Gastroesophageal sphincter (tissue), 4 donors: ENCODE results near the gene NSFL1C. TPM values are rescaled to one million over a fixed set of nuclear protein-coding genes. Genes with fewer than 3 reads are reported as not detected.

Source experiments
- ATAC-seq: fragments of 150-250 bp; one replicate; pipeline ENCODE4 v1.9.1; 2016; ENCODE audit warnings: mild to moderate bottlenecking, moderate library complexity
- H3K27ac ChIP-seq, 4 donors: fragments of 200-600 bp; sonication (generic) in 3 of 4; 1 replicate in 3 of 4; 2 replicates in 1 of 4; pipeline ENCODE4 v1.5.1; 2016 to 2019
- H3K27me3 ChIP-seq: fragments of 200-600 bp; sonication (generic); one replicate; pipeline ENCODE4 v1.5.1; 2019
- H3K36me3 ChIP-seq, 2 donors: fragments of 200-600 bp; sonication (generic); one replicate each; pipeline ENCODE4 v1.5.1; 2019; ENCODE audit warnings: control low read depth in 1 of 2
- H3K4me1 ChIP-seq, 3 donors: fragments of 200-600 bp; sonication (generic); 1 replicate in 2 of 3; 2 replicates in 1 of 3; pipeline ENCODE4 v1.5.1; 2016 to 2019; ENCODE audit warnings: control low read depth in 2 of 3
- H3K4me3 ChIP-seq, 2 donors: fragments of 200-600 bp; sonication (generic); one replicate each; pipeline ENCODE4 v1.5.1; 2019; ENCODE audit warnings: mild to moderate bottlenecking in 1 of 2, moderate library complexity in 1 of 2
- H3K9me3 ChIP-seq, 3 donors: fragments of 200-600 bp; sonication (generic); one replicate each; pipeline ENCODE4 v1.5.1; 2017 to 2019; ENCODE audit warnings: control low read depth in 2 of 3
- EP300 ChIP-seq: sonication (generic); formaldehyde crosslinking; IDR thresholded peaks from one replicate; pipeline ENCODE4 v1.6.1; 2017; ENCODE audit warnings: antibody characterized with exemption, mild to moderate bottlenecking
- POLR2A ChIP-seq, 2 donors: fragments of 450-650 bp; IDR thresholded peaks; one replicate each; pipeline ENCODE4 v1.6.1; 2017; ENCODE audit warnings: antibody characterized with exemption in 2 of 2, mild to moderate bottlenecking in 2 of 2, moderate library complexity in 1 of 2
- POLR2AphosphoS5 ChIP-seq: sonication (generic); formaldehyde crosslinking; IDR thresholded peaks from one replicate; pipeline ENCODE4 v1.6.1; 2017; ENCODE audit warnings: antibody characterized with exemption
- WGBS, 2 donors: methylation state at CpG; one replicate each; pipeline ENCODE4 v1.1.5; 2018; ENCODE audit warnings: low coverage in 1 of 2; 5-methylcytosine and 5-hydroxymethylcytosine counted together
- total RNA-seq, 4 donors: library from RNA; depleted of rRNA; stranded (reverse); fragments of >200 nt; gene quantifications; one replicate each; pipeline ENCODE4 v1.1.0, GENCODE V29; 2016
- TF ChIP-seq, protein P1 (sequence below), 4 experiments: fragments of 200-600 bp in 2 of 4; fragments of 450-650 bp in 2 of 4; sonication (generic) in 1 of 4; IDR thresholded peaks; one replicate each; pipeline ENCODE4 v1.5.1; 2017 to 2019; ENCODE audit warnings: antibody characterized with exemption in 4 of 4, mild to moderate bottlenecking in 2 of 4, moderate library complexity in 2 of 4

Gene NSFL1C
- total RNA-seq, 4 donors from 2014 or later = 48.8 to 64.1 (median 53.5) TPM

GRCh38 chr20:1484438-1485116 is 17.9 kb upstream of the NSFL1C start:
- Histone ChIP-seq H3K4me1 (no peaks in the 10 kb centered on the region), H3K27ac (no peak overlapping the region), H3K36me3 (no peaks in the 10 kb centered on the region), H3K9me3 (no peaks in the 10 kb centered on the region), H3K4me3 (no peak overlapping the region), H3K27me3 (peaks cover 13% of the 10 kb centered on the region)
- WGBS, 2 donors = 53 to 56% methylated on average over 5 of the region's 5 CpGs
- no peak for ATAC-seq
- TF ChIP-seq POLR2AphosphoS5 = no peak
- TF ChIP-seq POLR2A (IDR thresholded peaks at IDR 0.05) = no peak
- no peak for TF ChIP-seq EP300
- TF ChIP-seq, protein P1, sequence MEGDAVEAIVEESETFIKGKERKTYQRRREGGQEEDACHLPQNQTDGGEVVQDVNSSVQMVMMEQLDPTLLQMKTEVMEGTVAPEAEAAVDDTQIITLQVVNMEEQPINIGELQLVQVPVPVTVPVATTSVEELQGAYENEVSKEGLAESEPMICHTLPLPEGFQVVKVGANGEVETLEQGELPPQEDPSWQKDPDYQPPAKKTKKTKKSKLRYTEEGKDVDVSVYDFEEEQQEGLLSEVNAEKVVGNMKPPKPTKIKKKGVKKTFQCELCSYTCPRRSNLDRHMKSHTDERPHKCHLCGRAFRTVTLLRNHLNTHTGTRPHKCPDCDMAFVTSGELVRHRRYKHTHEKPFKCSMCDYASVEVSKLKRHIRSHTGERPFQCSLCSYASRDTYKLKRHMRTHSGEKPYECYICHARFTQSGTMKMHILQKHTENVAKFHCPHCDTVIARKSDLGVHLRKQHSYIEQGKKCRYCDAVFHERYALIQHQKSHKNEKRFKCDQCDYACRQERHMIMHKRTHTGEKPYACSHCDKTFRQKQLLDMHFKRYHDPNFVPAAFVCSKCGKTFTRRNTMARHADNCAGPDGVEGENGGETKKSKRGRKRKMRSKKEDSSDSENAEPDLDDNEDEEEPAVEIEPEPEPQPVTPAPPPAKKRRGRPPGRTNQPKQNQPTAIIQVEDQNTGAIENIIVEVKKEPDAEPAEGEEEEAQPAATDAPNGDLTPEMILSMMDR (IDR thresholded peaks at IDR 0.05) = no peak

- Histone ChIP-seq H3K27ac (no peak overlapping the region), H3K4me1 (no peaks in the 10 kb centered on the region), H3K27me3 (peaks cover 29% of the 10 kb centered on the region), H3K36me3 (no peaks in the 10 kb centered on the region), H3K4me3 (no peak overlapping the region), H3K9me3 (no peaks in the 10 kb centered on the region)
- TF ChIP-seq POLR2AphosphoS5 = no peak
- TF ChIP-seq, protein P1 (IDR thresholded peaks at IDR 0.05) = no peak
- TF ChIP-seq EP300 = no peak
- no peak for TF ChIP-seq POLR2A (IDR thresholded peaks at IDR 0.05)
- 77 to 83% methylated on average over 7 of the region's 9 CpGs for WGBS, 2 donors
- ATAC-seq = no peak
These were observed 13.4 kb upstream of the NSFL1C start for GRCh38 chr20:1479831-1480595.

GRCh38 chr20:1478566-1478965 is 11.9 kb upstream of the NSFL1C start:
- 73 to 100% methylated on average over 1 to 3 of the region's 4 CpGs for WGBS, 2 donors
- Histone ChIP-seq H3K4me3 (no peak overlapping the region), H3K4me1 (no peaks in the 10 kb centered on the region), H3K9me3 (no peaks in the 10 kb centered on the region), H3K27me3 (peaks cover 29% of the 10 kb centered on the region), H3K36me3 (no peaks in the 10 kb centered on the region), H3K27ac (no peak overlapping the region)
- TF ChIP-seq, protein P1 (IDR thresholded peaks at IDR 0.05) = no peak
- TF ChIP-seq EP300 (no peak), POLR2AphosphoS5 (no peak), POLR2A (IDR thresholded peaks at IDR 0.05) (no peak)
- ATAC-seq = no peak

DNA sequence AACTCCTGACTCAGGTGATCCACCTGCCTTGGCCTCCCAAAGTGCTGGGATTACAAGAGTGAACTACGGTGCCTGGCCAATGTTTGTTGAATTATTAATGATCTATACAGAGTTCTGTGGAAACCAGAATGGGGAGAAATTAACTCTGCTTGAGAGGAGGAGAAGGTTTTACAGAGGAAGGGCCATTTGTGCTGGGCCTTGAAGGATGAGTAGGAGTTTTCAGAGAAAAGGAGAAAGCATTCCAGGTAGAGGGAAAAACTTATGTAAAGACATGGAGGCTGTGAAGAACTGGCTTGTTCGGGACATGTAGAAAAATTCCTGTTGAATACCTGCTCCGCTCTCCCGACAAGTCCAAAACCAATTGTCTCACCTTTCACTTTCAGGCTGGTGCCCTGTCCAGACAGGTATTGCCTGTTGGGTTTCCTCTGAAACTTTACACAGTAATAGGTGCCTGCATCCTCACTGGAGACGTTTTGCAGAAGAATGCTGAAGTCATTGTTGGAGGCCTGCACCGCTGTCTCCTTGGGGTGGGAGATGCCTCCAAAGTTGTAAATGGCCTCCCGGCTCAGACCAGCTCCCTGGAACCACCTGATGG is 11.3 kb upstream of the NSFL1C start:
- no peaks in the 10 kb centered on the region for H3K36me3 ChIP-seq
- H3K9me3 ChIP-seq = no peaks in the 10 kb centered on the region
- H3K27me3 ChIP-seq = peaks cover 24% of the 10 kb centered on the region
- TF ChIP-seq EP300 (no peak), POLR2AphosphoS5 (no peak), POLR2A (IDR thresholded peaks at IDR 0.05) (no peak)
- TF ChIP-seq, protein P1 (IDR thresholded peaks at IDR 0.05) = no peak
- no peak for ATAC-seq
- H3K4me3 ChIP-seq = no peak overlapping the region
- no peaks in the 10 kb centered on the region for H3K4me1 ChIP-seq
- H3K27ac ChIP-seq = no peak overlapping the region
- WGBS, 2 donors = 68% methylated on average over 5 of the region's 7 CpGs; no CpG with 5 or more reads in 1 of the 2 donors
